CD4-positive, CD25-positive, alpha-beta regulatory T cell (primary cell): ENCODE measurements around the gene ALG9. TPM values are rescaled to one million over a fixed set of nuclear protein-coding genes. Genes with fewer than 3 reads are reported as not detected.
A peak's percentile ranks its signal among the peaks of the same experiment; 100 is the strongest.

Source experiments
- ATAC-seq, 2 donors: fragments of 150-1000 bp; cut with Tn5 transposase; one replicate each; pipeline ENCODE4 v1.10.0; 2021; ENCODE audit warnings: low read depth in 2 of 2, moderate number of reproducible peaks in 2 of 2, moderate library complexity in 1 of 2
- DNase-seq, 3 donors: peaks; one replicate each; pipeline versions ENCODE4 v3.0.0 to v3.0.0-alpha.2; 2012 to 2022; ENCODE audit warnings: mixed read lengths in 1 of 3
- H3K27ac ChIP-seq: one replicate; pipeline ENCODE4 v1.7.0; 2013; ENCODE audit warnings: mild to moderate bottlenecking, low read length; ENCODE audit not compliant: insufficient read depth, poor library complexity, severe bottlenecking
- H3K27me3 ChIP-seq: one replicate; pipeline ENCODE4 v1.7.0; 2013; ENCODE audit warnings: low read length; ENCODE audit not compliant: control insufficient read depth, insufficient read depth
- H3K36me3 ChIP-seq: one replicate; pipeline ENCODE4 v1.7.0; 2013; ENCODE audit warnings: mild to moderate bottlenecking, low read length, moderate library complexity; ENCODE audit not compliant: control insufficient read depth, insufficient read depth
- H3K4me1 ChIP-seq: 2 replicates; pipeline ENCODE4 v1.7.0; 2013; ENCODE audit warnings: mild to moderate bottlenecking, low read length; ENCODE audit not compliant: insufficient read depth, control insufficient read depth, poor library complexity, severe bottlenecking
- H3K4me3 ChIP-seq: one replicate; pipeline ENCODE4 v1.7.0; 2013; ENCODE audit warnings: low read depth, mild to moderate bottlenecking, low read length, moderate library complexity
- H3K9me3 ChIP-seq, 2 experiments: 1 replicate in 1 of 2; 2 replicates in 1 of 2; pipeline ENCODE4 v1.7.0; 2013; ENCODE audit warnings: low read length in 2 of 2, mild to moderate bottlenecking in 1 of 2, moderate library complexity in 1 of 2; ENCODE audit not compliant: control insufficient read depth in 2 of 2
- H3K27ac Mint-ChIP-seq, 3 donors: one replicate each; pipeline ENCODE4 v1.8.0; 2020 to 2022; ENCODE audit warnings: mild to moderate bottlenecking in 3 of 3, mixed read lengths in 3 of 3, moderate library complexity in 2 of 3
- H3K27me3 Mint-ChIP-seq: one replicate; pipeline ENCODE4 v1.8.0; 2022; ENCODE audit warnings: mild to moderate bottlenecking, mixed read lengths
- H3K36me3 Mint-ChIP-seq: one replicate; pipeline ENCODE4 v1.8.0; 2020; ENCODE audit warnings: mixed read lengths
- H3K4me1 Mint-ChIP-seq, 4 donors: one replicate each; pipeline ENCODE4 v1.8.0; 2020 to 2022; ENCODE audit warnings: mixed read lengths in 4 of 4, mild to moderate bottlenecking in 1 of 4
- H3K4me3 Mint-ChIP-seq, 4 donors: one replicate each; pipeline ENCODE4 v1.8.0; 2020 to 2022; ENCODE audit warnings: mild to moderate bottlenecking in 4 of 4, mixed read lengths in 4 of 4, moderate library complexity in 3 of 4
- H3K9me3 Mint-ChIP-seq, 7 donors: one replicate each; pipeline ENCODE4 v1.8.0; 2020 to 2022; ENCODE audit warnings: mixed read lengths in 7 of 7, mild to moderate bottlenecking in 3 of 7, moderate library complexity in 2 of 7
- polyA plus RNA-seq, 4 donors: library from polyadenylated mRNA; unstranded; fragments of 300-500 nt; fragmentation: Illumina TruSeq; gene quantifications; one replicate each; pipeline ENCODE4 v1.2.3, GENCODE V29; 2021
- total RNA-seq: library from RNA; stranded (reverse); gene quantifications from one replicate; pipeline ENCODE4 v1.2.3, GENCODE V29; 2022

Gene ALG9
- total and polyA plus RNA-seq, 5 donors from 2014 or later, result 13.9 to 30.6 (median 16.8) TPM

DNA sequence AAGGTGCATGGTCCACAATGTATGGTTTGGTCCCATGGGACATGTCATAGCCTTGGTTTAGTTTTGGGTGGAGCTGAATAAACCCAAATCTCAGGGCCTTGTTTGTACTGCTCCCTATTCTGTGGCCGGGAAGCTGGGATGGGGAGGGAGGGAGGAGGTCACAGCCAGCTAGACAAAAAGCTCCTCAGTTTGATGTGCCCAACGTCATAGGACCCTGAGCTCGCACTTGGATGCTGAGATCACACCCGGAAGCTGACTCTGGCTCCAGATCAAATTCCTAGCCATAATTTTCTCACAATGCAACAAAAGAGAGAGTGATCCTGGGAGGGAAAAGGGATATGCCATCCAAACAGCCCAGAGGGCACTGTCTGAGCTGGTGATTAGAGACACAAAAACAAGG, 42.6 kb upstream of the ALG9 start:
- H3K4me3 Mint-ChIP-seq, result no peak overlapping the region
- ATAC-seq (no peak), DNase-seq (no peak)
- H3K27ac Mint-ChIP-seq, result peak overlapping the region in 1 of 3 donors; percentile 9
- H3K36me3 Mint-ChIP-seq, result no peaks in the 10 kb centered on the region
- H3K27ac ChIP-seq, result no peak overlapping the region
- peaks cover 0 to under 1% (median 0%) of the 10 kb centered on the region in 7 donors for H3K9me3 Mint-ChIP-seq
- no peak overlapping the region for H3K4me3 ChIP-seq
- H3K4me1 Mint-ChIP-seq, result peaks cover 0 to 2% (median 0%) of the 10 kb centered on the region in 4 donors
- peaks cover 71% of the 10 kb centered on the region for H3K27me3 Mint-ChIP-seq
- H3K27me3 ChIP-seq, result peaks cover 20% of the 10 kb centered on the region
- H3K36me3 ChIP-seq, result no peaks in the 10 kb centered on the region
- no peaks in the 10 kb centered on the region for H3K4me1 ChIP-seq
- no peaks in the 10 kb centered on the region for H3K9me3 ChIP-seq

DNA sequence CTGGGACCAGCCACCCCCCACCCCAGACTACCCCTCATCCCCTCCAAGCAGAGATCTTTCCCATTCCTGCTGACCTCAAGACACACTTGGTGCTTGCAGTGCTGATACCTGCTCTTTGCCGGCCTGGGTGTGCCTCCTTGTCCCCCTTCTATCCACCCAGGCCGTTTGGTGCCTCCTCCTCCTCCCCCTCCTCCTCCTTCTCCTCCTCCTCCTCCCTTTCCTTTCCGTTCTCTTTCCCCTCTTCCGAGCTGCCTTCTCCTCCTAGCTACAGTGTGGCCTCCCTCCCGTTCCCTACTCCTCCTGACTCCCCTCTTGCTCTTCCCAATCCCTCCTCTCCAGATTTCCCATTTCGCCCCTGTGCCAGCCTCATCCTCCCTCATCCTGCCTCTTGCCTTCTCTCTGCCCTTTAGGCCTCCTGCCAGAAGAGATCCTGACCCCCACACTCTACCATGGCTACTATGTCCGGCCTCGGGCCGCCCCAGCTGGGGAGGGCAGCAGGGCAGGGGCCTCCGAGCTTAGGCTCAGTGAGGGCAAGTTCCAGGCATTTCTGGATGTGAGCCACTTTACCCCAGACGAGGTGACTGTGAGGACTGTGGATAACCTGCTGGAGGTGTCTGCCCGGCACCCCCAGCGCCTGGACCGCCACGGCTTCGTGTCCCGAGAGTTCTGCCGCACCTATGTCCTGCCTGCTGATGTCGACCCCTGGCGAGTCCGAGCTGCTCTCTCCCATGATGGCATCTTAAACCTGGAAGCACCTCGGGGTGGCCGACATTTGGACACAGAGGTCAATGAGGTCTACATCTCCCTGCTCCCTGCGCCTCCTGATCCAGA, 41.9 kb upstream of the ALG9 start:
- peaks cover 0 to 1% (median 0%) of the 10 kb centered on the region in 4 donors for H3K4me1 Mint-ChIP-seq
- no peaks in the 10 kb centered on the region for H3K36me3 Mint-ChIP-seq
- Histone ChIP-seq H3K36me3 (no peaks in the 10 kb centered on the region), H3K27ac (no peak overlapping the region), H3K4me3 (no peak overlapping the region), H3K27me3 (peaks cover 21% of the 10 kb centered on the region), H3K4me1 (no peaks in the 10 kb centered on the region), H3K9me3 (no peaks in the 10 kb centered on the region)
- DNase-seq (no peak), ATAC-seq (no peak)
- no peak overlapping the region for H3K4me3 Mint-ChIP-seq
- H3K27ac Mint-ChIP-seq, result peak overlapping the region in 1 of 3 donors; percentile 9
- H3K9me3 Mint-ChIP-seq, result no peaks in the 10 kb centered on the region
- peaks cover 71% of the 10 kb centered on the region for H3K27me3 Mint-ChIP-seq

DNA sequence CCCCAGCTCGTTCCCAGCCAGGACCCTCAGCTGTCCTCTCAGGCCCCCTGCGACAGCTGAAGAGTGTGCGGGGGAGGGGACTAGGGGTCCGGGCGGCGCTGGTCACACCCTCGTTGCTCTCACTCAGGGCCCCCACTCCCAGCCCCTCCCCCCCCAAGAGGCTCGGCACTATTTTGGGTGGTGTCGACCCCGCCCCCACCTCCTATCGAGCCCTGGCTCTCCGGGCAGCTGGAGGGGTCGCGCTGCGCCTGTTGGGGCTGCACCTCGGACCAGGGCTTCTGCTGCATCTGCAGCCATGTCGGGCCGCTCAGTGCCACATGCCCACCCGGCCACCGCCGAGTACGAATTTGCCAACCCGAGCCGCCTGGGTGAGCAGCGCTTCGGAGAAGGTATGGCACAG, 41.2 kb upstream of the ALG9 start, which contains the start of gene HSPB2:
TSS of gene HSPB2 (plus strand) at position 200 of the 400 bp plus-strand sequence. CDS start at position 296, 96 bp downstream.
- H3K36me3 ChIP-seq, result no peaks in the 10 kb centered on the region
- no peaks in the 10 kb centered on the region for H3K9me3 ChIP-seq
- Mint-ChIP-seq H3K4me1 (no peaks in the 10 kb centered on the region), H3K9me3 (no peaks in the 10 kb centered on the region), H3K27ac (no peak within 1 kb of the TSS), H3K4me3 (no peak within 1 kb of the TSS), H3K36me3 (no peaks in the 10 kb centered on the region), H3K27me3 (peaks cover 74% of the 10 kb centered on the region)
- no peaks in the 10 kb centered on the region for H3K4me1 ChIP-seq
- ATAC-seq (no peak), DNase-seq (no peak)
- peaks cover 23% of the 10 kb centered on the region for H3K27me3 ChIP-seq
- no peak within 1 kb of the TSS for H3K27ac ChIP-seq
- no peak within 1 kb of the TSS for H3K4me3 ChIP-seq

DNA sequence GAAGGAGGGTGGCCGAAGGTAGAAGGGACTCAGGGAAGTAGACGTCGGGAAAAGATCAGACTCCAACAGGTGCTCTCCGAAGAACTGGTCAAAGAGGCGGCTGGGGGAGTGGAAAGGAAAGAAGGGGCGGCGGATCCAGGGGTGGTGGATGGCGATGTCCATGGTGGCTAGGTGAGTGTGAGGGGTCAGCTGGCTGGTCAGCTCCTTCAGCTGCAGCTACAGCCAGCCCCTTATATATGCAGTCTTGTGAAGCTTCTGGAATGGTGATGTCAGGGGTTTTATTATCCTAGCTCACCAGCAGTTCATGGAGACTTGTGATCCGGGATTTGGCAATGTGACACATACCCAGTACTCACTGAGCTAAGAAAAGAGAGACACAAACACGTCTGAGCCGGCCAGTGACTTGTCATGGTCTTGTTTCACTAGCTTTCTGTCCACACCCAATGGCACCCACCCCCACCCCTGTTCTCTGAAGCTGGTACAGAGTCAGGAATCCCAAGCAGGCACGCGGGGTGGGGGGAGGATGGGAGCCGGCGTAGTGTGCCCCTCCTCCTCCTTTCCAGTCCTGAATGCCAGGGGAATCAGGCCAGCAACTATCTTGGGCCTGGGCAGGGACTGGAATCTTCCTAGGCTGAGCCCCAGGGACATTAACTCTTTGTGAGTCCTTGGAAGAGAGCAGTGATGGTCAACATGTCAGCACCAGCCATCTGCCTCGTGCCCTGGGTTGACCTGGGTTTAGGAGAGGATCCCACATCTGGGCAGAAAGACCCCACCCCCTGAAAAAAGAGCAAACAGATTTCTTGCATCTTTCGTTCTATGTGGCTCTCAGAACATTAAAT, 40.4 kb upstream of the ALG9 start, which contains the start of gene CRYAB:
TSS of gene CRYAB (minus strand) at position 208 of the 839 bp plus-strand sequence. CDS start at position 162, 46 bp downstream.
- ATAC-seq (no peak), DNase-seq (no peak)
- Histone ChIP-seq H3K36me3 (no peaks in the 10 kb centered on the region), H3K4me3 (no peak within 1 kb of the TSS), H3K4me1 (no peaks in the 10 kb centered on the region), H3K9me3 (no peaks in the 10 kb centered on the region), H3K27me3 (peaks cover 23% of the 10 kb centered on the region), H3K27ac (no peak within 1 kb of the TSS)
- Mint-ChIP-seq H3K27me3 (peaks cover 67% of the 10 kb centered on the region), H3K4me1 (no peaks in the 10 kb centered on the region), H3K27ac (no peak within 1 kb of the TSS), H3K9me3 (no peaks in the 10 kb centered on the region), H3K36me3 (no peaks in the 10 kb centered on the region), H3K4me3 (no peak within 1 kb of the TSS)

DNA sequence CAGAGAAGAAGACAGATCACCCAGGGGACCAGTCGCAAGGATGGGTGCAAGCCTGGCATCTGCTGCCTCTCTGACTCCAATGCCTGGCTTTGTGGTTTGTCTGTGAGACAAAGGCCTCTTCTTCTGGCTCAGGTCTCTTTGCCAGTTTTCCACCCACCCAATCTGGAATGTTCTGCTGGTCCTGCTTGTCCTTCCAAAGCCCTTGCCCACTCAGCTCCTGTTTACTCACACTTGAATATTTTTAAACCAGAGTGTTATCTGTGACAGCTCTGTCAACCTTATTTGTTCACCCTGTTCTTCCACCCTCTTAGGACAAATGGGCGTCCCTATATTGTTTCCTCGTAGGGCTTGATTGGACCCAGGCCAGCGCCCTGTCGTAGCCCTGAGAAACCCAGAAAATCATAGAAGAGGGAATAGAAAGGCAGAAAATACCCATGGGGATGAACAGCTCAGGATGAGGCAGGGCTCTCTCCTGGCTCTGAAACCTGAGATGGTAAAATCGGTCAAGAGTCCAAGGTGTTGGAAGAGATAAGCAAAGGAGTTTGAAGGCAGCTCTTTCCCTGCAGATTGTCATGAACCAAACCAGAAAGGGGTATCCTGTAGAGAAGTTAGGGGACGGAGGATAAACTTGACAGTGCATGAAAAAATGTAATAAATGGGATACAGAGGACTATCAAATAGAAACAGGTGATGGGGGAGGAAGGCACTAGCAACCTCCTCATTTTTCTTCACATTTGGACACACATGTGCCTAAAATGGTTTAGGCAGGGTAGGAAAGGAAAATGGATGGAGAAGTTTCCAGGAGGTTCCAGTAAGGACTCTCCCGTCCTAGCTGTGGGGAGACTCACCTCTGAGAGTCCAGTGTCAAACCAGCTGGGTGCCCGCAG, 39.5 kb upstream of the ALG9 start:
- Mint-ChIP-seq H3K27me3 (peaks cover 61% of the 10 kb centered on the region), H3K4me3 (no peak overlapping the region), H3K36me3 (no peaks in the 10 kb centered on the region), H3K27ac (no peak overlapping the region), H3K9me3 (no peaks in the 10 kb centered on the region), H3K4me1 (no peaks in the 10 kb centered on the region)
- ATAC-seq, result no peak
- Histone ChIP-seq H3K27ac (no peak overlapping the region), H3K4me1 (no peaks in the 10 kb centered on the region), H3K4me3 (no peak overlapping the region), H3K9me3 (no peaks in the 10 kb centered on the region), H3K36me3 (no peaks in the 10 kb centered on the region), H3K27me3 (peaks cover 22% of the 10 kb centered on the region)
- DNase-seq, result no peak

DNA sequence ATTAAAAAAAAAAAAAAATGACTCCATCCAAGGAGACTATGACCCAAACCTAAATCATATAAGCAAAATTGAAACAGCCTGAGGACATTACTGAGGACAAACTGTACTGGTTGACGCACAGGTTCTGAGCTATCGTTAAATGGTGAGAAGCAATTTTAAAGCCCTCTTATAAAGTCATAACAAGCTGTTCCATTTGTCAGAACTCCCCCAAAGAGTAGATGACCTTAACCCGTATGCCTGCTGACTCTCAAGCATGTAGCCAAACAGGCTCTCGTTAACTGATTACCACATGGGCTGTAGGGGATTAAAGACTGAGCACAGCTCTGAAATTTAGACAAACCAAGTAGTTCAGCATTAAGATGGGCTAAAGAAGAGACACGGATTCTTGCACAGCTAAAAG, 38.0 kb upstream of the ALG9 start:
- H3K27me3 ChIP-seq, result peaks cover 22% of the 10 kb centered on the region
- no peaks in the 10 kb centered on the region for H3K4me1 Mint-ChIP-seq
- ATAC-seq (no peak), DNase-seq (no peak)
- no peak overlapping the region for H3K4me3 Mint-ChIP-seq
- no peaks in the 10 kb centered on the region for H3K4me1 ChIP-seq
- no peak overlapping the region for H3K27ac Mint-ChIP-seq
- no peaks in the 10 kb centered on the region for H3K9me3 Mint-ChIP-seq
- H3K27ac ChIP-seq, result no peak overlapping the region
- H3K4me3 ChIP-seq, result no peak overlapping the region
- no peaks in the 10 kb centered on the region for H3K9me3 ChIP-seq
- H3K36me3 Mint-ChIP-seq, result no peaks in the 10 kb centered on the region
- H3K36me3 ChIP-seq, result no peaks in the 10 kb centered on the region
- peaks cover 58% of the 10 kb centered on the region for H3K27me3 Mint-ChIP-seq

DNA sequence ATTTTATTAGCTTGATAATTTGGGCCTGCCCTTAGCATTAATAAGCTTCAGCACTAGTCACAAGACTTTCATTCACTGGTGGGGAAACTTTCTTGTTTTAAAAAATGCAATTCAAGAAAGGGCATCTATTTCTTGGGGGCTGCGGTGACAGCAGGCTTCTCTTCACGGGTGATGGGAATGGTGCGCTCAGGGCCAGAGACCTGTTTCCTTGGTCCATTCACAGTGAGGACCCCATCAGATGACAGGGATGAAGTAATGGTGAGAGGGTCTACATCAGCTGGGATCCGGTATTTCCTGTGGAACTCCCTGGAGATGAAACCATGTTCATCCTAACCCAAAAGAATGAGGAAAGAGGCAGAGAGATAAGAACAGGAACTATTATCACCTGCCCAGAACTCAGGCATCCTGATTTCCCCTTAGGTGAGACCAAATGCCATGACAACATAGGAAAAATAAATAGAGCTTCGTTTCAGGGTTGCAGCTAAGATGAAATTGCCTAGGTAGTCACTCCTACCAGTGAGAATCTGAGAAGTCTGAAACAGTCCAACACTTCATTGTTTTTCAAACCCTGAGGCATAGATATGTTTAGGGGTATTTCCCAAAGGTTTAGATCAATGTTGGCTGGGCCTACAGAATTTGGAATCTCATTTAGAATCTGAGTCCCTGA, 37.4 kb upstream of the ALG9 start:
- Mint-ChIP-seq H3K4me3 (no peak overlapping the region), H3K27me3 (peaks cover 52% of the 10 kb centered on the region), H3K27ac (no peak overlapping the region), H3K36me3 (no peaks in the 10 kb centered on the region), H3K4me1 (no peaks in the 10 kb centered on the region), H3K9me3 (no peaks in the 10 kb centered on the region)
- Histone ChIP-seq H3K36me3 (no peaks in the 10 kb centered on the region), H3K27me3 (peaks cover 18% of the 10 kb centered on the region), H3K9me3 (no peaks in the 10 kb centered on the region), H3K27ac (no peak overlapping the region), H3K4me3 (no peak overlapping the region), H3K4me1 (no peaks in the 10 kb centered on the region)
- no peak for DNase-seq
- ATAC-seq, result no peak
